Transverse colon (tissue), 4 donors: ENCODE data around the gene SAMHD1. TPM values are rescaled to one million over a fixed set of nuclear protein-coding genes. Genes with fewer than 3 reads are reported as not detected.
"Not testable (repeated sequence)": the region's sequence is repeated elsewhere in the genome, so short reads cannot be mapped to it uniquely, and the experiment has no call there.

ENCODE experiments used
- DNase-seq: peaks from one replicate; pipeline ENCODE4 v3.0.0-alpha.2; 2019
- H3K27ac ChIP-seq, 4 donors: fragments of 200-600 bp; sonication (generic); 2 replicates each; pipeline ENCODE4 v1.5.1; 2016 to 2018; ENCODE audit warnings: inconsistent platforms in 4 of 4
- H3K27me3 ChIP-seq: fragments of 200-600 bp; sonication (generic); 2 replicates; pipeline ENCODE4 v1.5.1; 2017; ENCODE audit warnings: inconsistent platforms
- H3K36me3 ChIP-seq, 4 donors: fragments of 200-600 bp; sonication (generic); 2 replicates each; pipeline ENCODE4 v1.5.1; 2017 to 2019; ENCODE audit warnings: inconsistent platforms in 4 of 4
- H3K4me1 ChIP-seq, 4 donors: fragments of 200-600 bp; sonication (generic); 2 replicates each; pipeline ENCODE4 v1.5.1; 2017 to 2020; ENCODE audit warnings: inconsistent platforms in 4 of 4
- H3K4me3 ChIP-seq, 4 donors: fragments of 200-600 bp; sonication (generic); 1 replicate in 1 of 4; 2 replicates in 3 of 4; pipeline versions ENCODE4 v1.5.1 to v1.6.1; 2017 to 2019; ENCODE audit warnings: inconsistent platforms in 4 of 4
- H3K9me3 ChIP-seq, 2 donors: fragments of 200-600 bp; sonication (generic); 2 replicates each; pipeline ENCODE4 v1.5.1; 2017 to 2019; ENCODE audit warnings: inconsistent platforms in 2 of 2
- EP300 ChIP-seq: sonication (generic); formaldehyde crosslinking; IDR thresholded peaks from one replicate; pipeline ENCODE4 v1.6.1; 2017; ENCODE audit warnings: antibody characterized with exemption, low read depth
- POLR2A ChIP-seq: fragments of 450-650 bp; IDR thresholded peaks from one replicate; pipeline ENCODE4 v1.6.1; 2016; ENCODE audit warnings: antibody characterized with exemption, mild to moderate bottlenecking, moderate library complexity
- POLR2AphosphoS5 ChIP-seq, 3 donors: sonication (generic); formaldehyde crosslinking; IDR thresholded peaks; one replicate each; pipeline ENCODE4 v1.6.1; 2016; ENCODE audit warnings: antibody characterized with exemption in 3 of 3
- WGBS, 2 donors: methylation state at CpG; one replicate each; pipeline ENCODE4 v1.1.5; 2018; ENCODE audit warnings: low coverage in 1 of 2; 5-methylcytosine and 5-hydroxymethylcytosine counted together
- in situ Hi-C, 4 donors: fragments of 200-750 bp; cut with MboI; loops; one replicate each; pipeline versions ENCODE4 v1.15.0 to v1.15.1; 2017; ENCODE audit warnings: low sequenced_read_pairs in 3 of 4, low pct_ligation_motif_present in 1 of 4, low pct_unique_long_range_greater_than_20kb in 1 of 4
- intact Hi-C: fragments of 100-400 bp; cut with DNase I; formaldehyde crosslinking; loops from one replicate; pipeline ENCODE4 v1.15.1; 2023; ENCODE audit warnings: low total_unique reads
- total RNA-seq, 4 donors: library from RNA; depleted of rRNA; stranded (reverse); fragments of >200 nt; gene quantifications; one replicate each; pipeline ENCODE4 v1.1.0, GENCODE V29; 2016
- TF ChIP-seq, protein P1 (sequence below), 5 experiments: fragments of 200-600 bp in 3 of 5; fragments of 450-650 bp in 2 of 5; sonication (generic) in 3 of 5; IDR thresholded peaks; 1 replicate in 2 of 5; 2 replicates in 3 of 5; pipeline ENCODE4 v1.5.1; 2016 to 2017; ENCODE audit warnings: antibody characterized with exemption in 5 of 5, inconsistent platforms in 3 of 5, mild to moderate bottlenecking in 2 of 5, moderate library complexity in 1 of 5

Gene SAMHD1
- total RNA-seq = 10 to 100 TPM; 40.6 to 96.9 (median 70.6) TPM

GRCh38 chr20:36951198-36951978 lies at the start of gene SAMHD1:
Gene SAMHD1, minus strand, starts transcription at chr20:36951708. Its CDS starts 65 bp downstream, at chr20:36951643.
- DNase-seq = peak; percentile 97
- Histone ChIP-seq H3K4me3 (peak within 1 kb of the TSS; percentile 58 to 95 (median 80)), H3K36me3 (no peaks in the 10 kb centered on the region), H3K4me1 (peaks cover 6 to 45% (median 16%) of the 10 kb centered on the region in 4 donors), H3K27me3 (no peaks in the 10 kb centered on the region), H3K9me3 (no peaks in the 10 kb centered on the region), H3K27ac (peak within 1 kb of the TSS; percentile 90 to 97 (median 91))
- in situ Hi-C loops = no loop called here
- intact Hi-C loops = no loop called here
- TF ChIP-seq, protein P1, sequence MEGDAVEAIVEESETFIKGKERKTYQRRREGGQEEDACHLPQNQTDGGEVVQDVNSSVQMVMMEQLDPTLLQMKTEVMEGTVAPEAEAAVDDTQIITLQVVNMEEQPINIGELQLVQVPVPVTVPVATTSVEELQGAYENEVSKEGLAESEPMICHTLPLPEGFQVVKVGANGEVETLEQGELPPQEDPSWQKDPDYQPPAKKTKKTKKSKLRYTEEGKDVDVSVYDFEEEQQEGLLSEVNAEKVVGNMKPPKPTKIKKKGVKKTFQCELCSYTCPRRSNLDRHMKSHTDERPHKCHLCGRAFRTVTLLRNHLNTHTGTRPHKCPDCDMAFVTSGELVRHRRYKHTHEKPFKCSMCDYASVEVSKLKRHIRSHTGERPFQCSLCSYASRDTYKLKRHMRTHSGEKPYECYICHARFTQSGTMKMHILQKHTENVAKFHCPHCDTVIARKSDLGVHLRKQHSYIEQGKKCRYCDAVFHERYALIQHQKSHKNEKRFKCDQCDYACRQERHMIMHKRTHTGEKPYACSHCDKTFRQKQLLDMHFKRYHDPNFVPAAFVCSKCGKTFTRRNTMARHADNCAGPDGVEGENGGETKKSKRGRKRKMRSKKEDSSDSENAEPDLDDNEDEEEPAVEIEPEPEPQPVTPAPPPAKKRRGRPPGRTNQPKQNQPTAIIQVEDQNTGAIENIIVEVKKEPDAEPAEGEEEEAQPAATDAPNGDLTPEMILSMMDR (IDR thresholded peaks at IDR 0.05) = peak in 3 of 5 experiments; percentile 14 to 51 (median 23)
- TF ChIP-seq EP300 (no peak), POLR2AphosphoS5 (IDR thresholded peaks at IDR 0.05) (peak; percentile 93 to 95 (median 95)), POLR2A (peak; percentile 84)
- WGBS, 2 donors = 0 to 1% methylated on average over 5 to 48 of the region's 66 CpGs

- H3K4me1 ChIP-seq, H3K36me3 ChIP-seq, in situ Hi-C loops, H3K4me3 ChIP-seq, H3K9me3 ChIP-seq, intact Hi-C loops, DNase-seq, H3K27me3 ChIP-seq, H3K27ac ChIP-seq: not testable (repeated sequence)
- WGBS, 2 donors = no CpG with 5 or more reads among the region's 26 CpGs
Observed at GRCh38 chr20:37000171-37000570, 48.7 kb upstream of the SAMHD1 start.

DNA sequence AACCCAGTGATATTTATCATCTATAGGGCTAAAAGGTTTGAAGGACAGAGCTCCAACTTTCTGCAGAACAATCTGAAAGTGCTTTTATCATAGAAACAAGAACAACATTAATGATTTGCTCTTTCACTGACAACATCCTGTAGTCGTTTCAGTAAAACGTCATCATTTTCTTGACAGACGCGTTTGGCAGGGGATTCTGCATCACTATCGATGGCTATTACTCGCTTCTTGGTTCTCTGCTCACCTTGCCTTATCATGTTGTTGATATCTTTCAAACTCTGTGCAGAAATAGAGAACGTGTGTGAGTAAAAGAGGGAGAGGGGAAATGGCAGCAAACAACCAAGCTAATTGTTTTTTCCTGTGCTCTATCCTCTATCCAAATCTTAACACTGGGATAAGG lies 47.1 kb upstream of the SAMHD1 start:
- Histone ChIP-seq H3K4me3 (no peak overlapping the region), H3K9me3 (no peaks in the 10 kb centered on the region), H3K36me3 (no peaks in the 10 kb centered on the region), H3K4me1 (no peaks in the 10 kb centered on the region), H3K27me3 (no peaks in the 10 kb centered on the region), H3K27ac (no peak overlapping the region)
- in situ Hi-C loops (no loop called here), intact Hi-C loops (no loop called here)
- TF ChIP-seq, protein P1 (IDR thresholded peaks at IDR 0.05) = no peak
- TF ChIP-seq EP300 = no peak
- no peak for TF ChIP-seq POLR2AphosphoS5 (IDR thresholded peaks at IDR 0.05)
- no peak for TF ChIP-seq POLR2A
- whole genome bisulfite sequencing, 2 donors = 76 to 91% methylated on average over 7 of the region's 7 CpGs
- no peak for DNase-seq

DNA sequence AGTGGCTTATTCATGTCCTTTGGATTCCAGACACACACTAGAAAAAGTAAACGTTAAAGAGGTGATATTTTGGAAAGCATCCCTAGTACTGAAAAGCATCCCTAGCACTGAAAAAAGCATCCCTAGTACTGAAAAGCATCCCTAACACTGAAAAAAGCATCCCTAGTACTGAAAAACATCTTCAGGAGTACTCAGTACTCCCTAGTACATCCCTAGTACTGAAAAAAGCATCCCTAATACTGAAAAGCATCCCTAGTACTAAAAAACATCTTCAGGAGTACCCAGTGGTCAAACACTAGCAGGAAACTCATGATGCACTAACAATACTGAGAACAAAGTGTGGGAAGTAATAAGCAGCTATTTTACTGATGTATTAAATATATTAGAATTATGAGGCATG lies 45.6 kb upstream of the SAMHD1 start:
- DNase-seq = no peak

GRCh38 chr20:36994221-36994620 lies 42.7 kb upstream of the SAMHD1 start:
- 98% methylated on average over 4 of the region's 4 CpGs; no CpG with 5 or more reads in 1 of the 2 donors for WGBS, 2 donors
- H3K27me3 ChIP-seq, H3K4me3 ChIP-seq, H3K9me3 ChIP-seq, intact Hi-C loops, H3K27ac ChIP-seq, DNase-seq, H3K4me1 ChIP-seq, in situ Hi-C loops, H3K36me3 ChIP-seq: not testable (repeated sequence)

More for the DNA sequence above, 45.6 kb upstream of the SAMHD1 start:
- intact Hi-C loops = no loop called here
- H3K27ac ChIP-seq = no peak overlapping the region
- no peaks in the 10 kb centered on the region for H3K4me1 ChIP-seq
- no peaks in the 10 kb centered on the region for H3K36me3 ChIP-seq
- no peak overlapping the region for H3K4me3 ChIP-seq
- WGBS, 2 donors = 75 to 77% methylated on average over 1 of the region's 1 CpG
- TF ChIP-seq POLR2AphosphoS5 (IDR thresholded peaks at IDR 0.05) (no peak), POLR2A (no peak), EP300 (no peak)
- TF ChIP-seq, protein P1 (IDR thresholded peaks at IDR 0.05) = no peak
- peaks cover 0 to 6% of the 10 kb centered on the region in 2 donors for H3K9me3 ChIP-seq
- in situ Hi-C loops = no loop called here
- no peaks in the 10 kb centered on the region for H3K27me3 ChIP-seq
